ENCODE results near the gene ZNF276.

Gene ZNF276

DNA sequence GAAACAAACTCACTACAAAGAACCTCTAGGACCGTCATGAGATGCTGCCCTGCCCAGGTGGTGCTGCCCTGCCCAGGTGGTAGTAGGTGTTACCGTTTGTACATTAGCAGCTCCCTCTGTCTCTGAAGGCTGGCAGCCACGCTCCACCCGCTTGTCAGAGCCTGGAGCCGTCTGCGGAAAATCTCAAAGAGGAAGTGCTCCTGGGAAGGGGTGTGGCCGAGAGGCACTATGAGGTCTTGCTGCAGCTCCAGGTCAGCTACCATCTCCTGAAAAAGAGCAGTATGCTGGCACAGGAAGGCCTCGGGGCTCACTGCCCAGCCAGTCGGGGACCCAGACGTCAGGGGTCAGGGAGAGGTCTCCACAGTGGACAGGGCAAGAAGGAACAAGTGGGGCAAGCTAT, 28.3 kb downstream of the ZNF276 start:
- TF ChIP-seq, protein P1, sequence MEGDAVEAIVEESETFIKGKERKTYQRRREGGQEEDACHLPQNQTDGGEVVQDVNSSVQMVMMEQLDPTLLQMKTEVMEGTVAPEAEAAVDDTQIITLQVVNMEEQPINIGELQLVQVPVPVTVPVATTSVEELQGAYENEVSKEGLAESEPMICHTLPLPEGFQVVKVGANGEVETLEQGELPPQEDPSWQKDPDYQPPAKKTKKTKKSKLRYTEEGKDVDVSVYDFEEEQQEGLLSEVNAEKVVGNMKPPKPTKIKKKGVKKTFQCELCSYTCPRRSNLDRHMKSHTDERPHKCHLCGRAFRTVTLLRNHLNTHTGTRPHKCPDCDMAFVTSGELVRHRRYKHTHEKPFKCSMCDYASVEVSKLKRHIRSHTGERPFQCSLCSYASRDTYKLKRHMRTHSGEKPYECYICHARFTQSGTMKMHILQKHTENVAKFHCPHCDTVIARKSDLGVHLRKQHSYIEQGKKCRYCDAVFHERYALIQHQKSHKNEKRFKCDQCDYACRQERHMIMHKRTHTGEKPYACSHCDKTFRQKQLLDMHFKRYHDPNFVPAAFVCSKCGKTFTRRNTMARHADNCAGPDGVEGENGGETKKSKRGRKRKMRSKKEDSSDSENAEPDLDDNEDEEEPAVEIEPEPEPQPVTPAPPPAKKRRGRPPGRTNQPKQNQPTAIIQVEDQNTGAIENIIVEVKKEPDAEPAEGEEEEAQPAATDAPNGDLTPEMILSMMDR (IDR thresholded peaks at IDR 0.05; ENCODE audit: low read depth, low read length, missing control alignments) = no peak
- H3K4me3 ChIP-seq (replicated peaks; ENCODE audit: low read depth, low read length) = no peak overlapping the region
- DNase-seq (ENCODE audit: extremely low read depth, low read depth) = no peak

DNA sequence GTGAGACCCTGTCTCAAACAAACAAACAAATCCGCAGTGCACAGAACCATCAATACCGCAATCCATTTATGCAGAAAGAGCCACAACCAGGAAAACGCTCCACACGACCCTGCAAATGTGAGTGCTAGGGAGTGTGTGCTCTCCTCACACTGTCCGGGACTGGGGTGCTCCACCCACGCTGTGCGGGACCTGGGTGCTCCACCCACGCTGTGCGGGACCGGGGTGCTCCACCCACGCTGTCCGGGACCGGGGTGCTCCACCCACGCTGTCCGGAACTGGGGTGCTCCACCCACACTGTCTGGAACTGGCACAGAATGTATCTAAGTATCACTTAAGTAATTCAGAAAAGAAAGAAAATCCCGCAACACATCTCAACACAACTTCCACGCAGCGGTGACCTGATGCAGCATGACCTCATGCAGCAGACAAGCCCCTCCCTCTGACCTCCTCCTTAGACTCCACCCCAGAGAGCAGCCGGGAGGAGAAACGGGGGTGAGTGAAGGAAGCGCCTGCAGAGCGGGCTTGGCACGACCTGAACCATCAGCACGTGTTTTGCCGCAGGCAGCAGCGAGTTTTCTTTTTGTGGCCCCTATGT, 38.5 kb downstream of the ZNF276 start:
- TF ChIP-seq, protein P1 (IDR thresholded peaks at IDR 0.05; ENCODE audit: low read depth, low read length, missing control alignments) = no peak
- no peak for DNase-seq (ENCODE audit: extremely low read depth, low read depth)
- no peak overlapping the region for H3K4me3 ChIP-seq (replicated peaks; ENCODE audit: low read depth, low read length)

DNA sequence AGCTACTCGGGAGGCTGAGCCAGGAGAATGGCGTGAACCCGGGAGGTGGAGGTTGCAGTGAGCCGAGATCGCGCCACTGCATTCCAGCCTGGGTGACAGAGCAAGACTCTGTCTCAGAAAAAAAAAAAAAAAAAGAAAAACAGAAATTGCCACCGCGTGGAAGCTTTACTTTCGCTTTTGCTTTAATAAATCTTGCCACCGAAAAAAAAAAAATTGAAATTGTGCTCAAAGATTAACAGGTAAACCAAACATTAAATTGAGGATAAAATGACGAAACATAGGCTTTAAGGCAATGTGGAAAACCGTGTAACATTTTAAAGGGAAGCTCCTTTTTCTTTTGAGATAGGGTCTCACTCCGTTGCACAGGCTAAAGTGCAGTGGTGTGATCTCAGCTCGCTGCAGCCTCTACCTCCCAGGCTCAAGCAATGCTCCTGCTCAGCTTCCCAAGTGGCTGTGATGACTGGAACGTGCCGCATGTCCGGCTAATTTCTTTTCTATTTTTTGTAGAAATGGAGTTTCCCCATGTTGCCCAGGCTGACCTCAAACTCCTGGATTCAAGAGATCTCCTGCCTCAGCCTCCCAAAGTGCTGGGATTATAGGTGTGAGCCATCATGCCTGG, 40.1 kb downstream of the ZNF276 start:
- TF ChIP-seq, protein P1 (IDR thresholded peaks at IDR 0.05; ENCODE audit: low read depth, low read length, missing control alignments) = no peak
- no peak overlapping the region for H3K4me3 ChIP-seq (replicated peaks; ENCODE audit: low read depth, low read length)
- DNase-seq (ENCODE audit: extremely low read depth, low read depth) = no peak

DNA sequence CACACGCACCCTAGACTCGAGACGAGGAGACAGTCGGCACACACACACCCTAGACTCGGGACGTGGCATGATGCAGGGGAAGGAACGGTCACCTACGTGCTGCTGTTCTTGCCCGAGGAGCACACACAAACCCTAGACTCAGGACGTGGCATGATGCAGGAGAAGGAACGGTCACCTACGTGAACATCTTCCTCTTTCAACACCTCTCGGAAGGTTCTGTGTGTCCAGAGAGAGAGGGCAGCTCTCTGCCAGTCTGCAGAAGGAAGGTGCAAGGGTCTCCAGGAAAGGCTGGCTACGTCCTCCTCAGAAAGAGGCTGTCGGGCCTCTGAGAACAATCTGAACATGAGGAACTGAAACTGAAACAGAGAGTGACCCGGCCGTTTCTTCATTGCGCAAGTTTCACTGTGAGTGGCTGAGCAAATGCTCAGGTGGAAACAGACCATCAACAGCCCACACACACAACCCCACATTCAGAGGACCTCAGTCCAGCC, 43.4 kb downstream of the ZNF276 start:
- H3K4me3 ChIP-seq (replicated peaks; ENCODE audit: low read depth, low read length) = no peak overlapping the region
- TF ChIP-seq, protein P1 (IDR thresholded peaks at IDR 0.05; ENCODE audit: low read depth, low read length, missing control alignments) = no peak
- no peak for DNase-seq (ENCODE audit: extremely low read depth, low read depth)

DNA sequence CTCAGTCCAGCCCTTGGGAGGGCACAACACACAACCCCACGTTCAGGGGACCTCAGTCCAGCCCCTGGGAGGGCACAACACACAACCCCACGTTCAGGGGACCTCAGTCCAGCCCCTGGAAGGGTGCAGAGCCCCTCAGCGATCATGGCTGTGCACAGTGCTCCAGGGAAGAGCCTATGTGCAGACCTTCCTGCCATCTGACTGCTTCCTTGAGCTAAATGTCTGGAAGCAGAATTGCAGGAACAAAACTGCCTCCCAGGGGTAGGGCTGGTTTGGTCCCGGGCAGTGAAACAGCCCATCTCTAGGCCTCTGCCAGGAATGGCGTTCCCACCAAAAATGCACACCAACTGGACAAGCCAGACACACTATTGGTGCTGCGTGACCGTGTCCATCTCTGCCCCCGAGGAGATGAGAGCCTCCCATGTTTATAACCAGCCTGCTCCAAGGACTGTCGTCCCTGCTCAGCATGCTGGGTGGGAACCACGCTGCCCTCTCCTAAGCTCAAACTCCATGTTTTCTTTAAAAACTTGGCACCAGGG, 44.0 kb downstream of the ZNF276 start:
- no peak for DNase-seq (ENCODE audit: extremely low read depth, low read depth)
- H3K4me3 ChIP-seq (replicated peaks; ENCODE audit: low read depth, low read length) = no peak overlapping the region
- TF ChIP-seq, protein P1 (IDR thresholded peaks at IDR 0.05; ENCODE audit: low read depth, low read length, missing control alignments) = no peak

DNA sequence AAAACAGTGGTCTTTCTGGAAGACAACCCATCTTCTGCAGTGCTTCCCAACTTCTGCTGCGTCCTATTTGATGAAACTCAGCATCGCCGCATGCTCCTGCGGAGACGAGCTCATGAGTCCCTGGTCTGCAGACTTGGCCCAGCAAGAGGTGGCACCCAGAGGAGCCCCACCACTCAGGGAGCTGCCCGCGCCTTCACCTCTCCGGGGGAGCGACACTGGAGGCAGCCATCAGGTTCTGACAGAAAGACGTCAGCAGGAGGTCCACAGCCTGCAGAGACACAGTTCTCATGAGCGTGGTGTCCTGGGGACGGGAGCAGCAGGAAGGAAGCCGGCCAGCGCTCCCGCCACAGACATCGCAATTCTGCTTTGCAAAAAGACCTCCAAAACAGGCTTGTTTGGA, 49.0 kb downstream of the ZNF276 start:
- TF ChIP-seq, protein P1 (IDR thresholded peaks at IDR 0.05; ENCODE audit: low read depth, low read length, missing control alignments) = no peak
- DNase-seq (ENCODE audit: extremely low read depth, low read depth) = no peak
- H3K4me3 ChIP-seq (replicated peaks; ENCODE audit: low read depth, low read length) = no peak overlapping the region
